Panc1 (cell line): ENCODE data around the gene CERS5.

Experiments
- CTCF ChIP-seq: fragments of 450-650 bp; IDR thresholded peaks from 2 replicates; pipeline ENCODE4 v1.5.1; 2017; ENCODE audit warnings: mild to moderate bottlenecking
- POLR2AphosphoS5 ChIP-seq: IDR thresholded peaks from 2 replicates; pipeline ENCODE4 v1.6.1; 2012; ENCODE audit warnings: mild to moderate bottlenecking, low read depth, low read length, moderate library complexity
- REST ChIP-seq, 2 experiments: IDR thresholded peaks; 2 replicates each; pipeline ENCODE4 v1.6.1; 2011 to 2012; ENCODE audit warnings: low read depth in 2 of 2, control low read depth in 1 of 2, low read length in 1 of 2, mild to moderate bottlenecking in 1 of 2, moderate library complexity in 1 of 2; ENCODE audit not compliant: insufficient read depth in 1 of 2
- SIN3A ChIP-seq: IDR thresholded peaks from 2 replicates; pipeline ENCODE4 v1.6.1; 2012; ENCODE audit warnings: low read depth, mild to moderate bottlenecking, low read length, moderate library complexity, borderline replicate concordance; ENCODE audit not compliant: insufficient read depth
- TCF7L2 ChIP-seq: IDR thresholded peaks from 2 replicates; pipeline ENCODE4 v1.6.1; 2011; ENCODE audit warnings: mild to moderate bottlenecking, low read depth, low read length, inconsistent platforms

- TF ChIP-seq CTCF: no peak
- no peak for TF ChIP-seq TCF7L2
- no peak for TF ChIP-seq POLR2AphosphoS5
- no peak for TF ChIP-seq REST (IDR thresholded peaks at IDR 0.05; ENCODE audit: insufficient read depth in 1 of 2, low read depth in 2 of 2, low read length in 1 of 2)
- TF ChIP-seq SIN3A: no peak
Measured at GRCh38 chr12:50082644-50083043, 84.5 kb downstream of the CERS5 start.
